Measurements from ENCODE around the gene CAPN3. TPM values are rescaled to one million over a fixed set of nuclear protein-coding genes. Genes with fewer than 3 reads are reported as not detected.

The CAPN3 gene
- total and polyA plus RNA-seq, 2 experiments from 2014 or later, result 0.84 to 1.1 TPM

DNA sequence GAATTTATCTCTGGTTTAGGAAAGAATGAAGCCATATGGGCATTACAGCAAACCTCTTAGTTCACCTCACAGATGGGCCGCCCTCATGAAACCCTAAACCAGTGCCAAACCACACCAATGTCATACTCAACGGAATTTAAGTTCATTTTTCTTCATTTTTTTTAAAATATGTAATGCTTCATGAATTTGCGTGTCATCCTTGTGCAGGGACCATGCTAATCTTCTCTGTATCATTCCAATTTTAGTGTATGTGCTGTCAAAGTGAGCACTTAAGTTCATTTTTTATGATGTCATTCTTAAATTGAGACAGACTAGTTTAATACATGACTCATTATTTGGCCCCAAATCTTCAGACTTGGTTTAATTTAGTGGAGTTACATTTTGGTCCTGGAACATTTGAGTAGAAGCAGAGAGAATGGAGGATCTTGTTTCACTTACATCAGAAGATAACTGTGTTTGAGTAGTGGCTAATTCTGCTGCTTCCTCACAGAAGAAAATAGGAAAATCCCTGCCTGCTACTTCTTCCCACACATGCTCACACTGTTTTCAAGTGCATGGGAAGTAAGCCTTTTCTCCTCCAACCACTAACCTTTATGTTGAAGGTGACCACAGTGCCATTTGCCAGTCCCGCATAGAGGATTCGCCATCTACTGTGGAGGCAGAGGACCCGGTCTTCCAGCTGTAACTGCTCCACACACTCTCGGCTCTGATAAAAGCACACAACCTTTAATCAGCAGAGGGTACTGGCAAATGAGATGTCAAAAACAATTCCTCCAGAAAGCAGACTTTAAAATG lies 68.3 kb downstream of the CAPN3 start:
- H3K36me3 ChIP-seq (ENCODE audit: insufficient read depth), result peaks cover 18% of the 10 kb centered on the region
- peaks cover 3% of the 10 kb centered on the region for H3K27me3 Mint-ChIP-seq (ENCODE audit: insufficient read depth, low read depth, poor library complexity)
- no peaks in the 10 kb centered on the region for H3K4me1 ChIP-seq (ENCODE audit: insufficient read depth)
- DNase-seq (ENCODE audit: low spot score) (no peak), ATAC-seq (no peak)
- H3F3A ChIP-seq (replicated peaks; ENCODE audit: low read depth), result no peaks in the 10 kb centered on the region
- no peak overlapping the region for H2AFZ ChIP-seq
- TF ChIP-seq, protein P1, sequence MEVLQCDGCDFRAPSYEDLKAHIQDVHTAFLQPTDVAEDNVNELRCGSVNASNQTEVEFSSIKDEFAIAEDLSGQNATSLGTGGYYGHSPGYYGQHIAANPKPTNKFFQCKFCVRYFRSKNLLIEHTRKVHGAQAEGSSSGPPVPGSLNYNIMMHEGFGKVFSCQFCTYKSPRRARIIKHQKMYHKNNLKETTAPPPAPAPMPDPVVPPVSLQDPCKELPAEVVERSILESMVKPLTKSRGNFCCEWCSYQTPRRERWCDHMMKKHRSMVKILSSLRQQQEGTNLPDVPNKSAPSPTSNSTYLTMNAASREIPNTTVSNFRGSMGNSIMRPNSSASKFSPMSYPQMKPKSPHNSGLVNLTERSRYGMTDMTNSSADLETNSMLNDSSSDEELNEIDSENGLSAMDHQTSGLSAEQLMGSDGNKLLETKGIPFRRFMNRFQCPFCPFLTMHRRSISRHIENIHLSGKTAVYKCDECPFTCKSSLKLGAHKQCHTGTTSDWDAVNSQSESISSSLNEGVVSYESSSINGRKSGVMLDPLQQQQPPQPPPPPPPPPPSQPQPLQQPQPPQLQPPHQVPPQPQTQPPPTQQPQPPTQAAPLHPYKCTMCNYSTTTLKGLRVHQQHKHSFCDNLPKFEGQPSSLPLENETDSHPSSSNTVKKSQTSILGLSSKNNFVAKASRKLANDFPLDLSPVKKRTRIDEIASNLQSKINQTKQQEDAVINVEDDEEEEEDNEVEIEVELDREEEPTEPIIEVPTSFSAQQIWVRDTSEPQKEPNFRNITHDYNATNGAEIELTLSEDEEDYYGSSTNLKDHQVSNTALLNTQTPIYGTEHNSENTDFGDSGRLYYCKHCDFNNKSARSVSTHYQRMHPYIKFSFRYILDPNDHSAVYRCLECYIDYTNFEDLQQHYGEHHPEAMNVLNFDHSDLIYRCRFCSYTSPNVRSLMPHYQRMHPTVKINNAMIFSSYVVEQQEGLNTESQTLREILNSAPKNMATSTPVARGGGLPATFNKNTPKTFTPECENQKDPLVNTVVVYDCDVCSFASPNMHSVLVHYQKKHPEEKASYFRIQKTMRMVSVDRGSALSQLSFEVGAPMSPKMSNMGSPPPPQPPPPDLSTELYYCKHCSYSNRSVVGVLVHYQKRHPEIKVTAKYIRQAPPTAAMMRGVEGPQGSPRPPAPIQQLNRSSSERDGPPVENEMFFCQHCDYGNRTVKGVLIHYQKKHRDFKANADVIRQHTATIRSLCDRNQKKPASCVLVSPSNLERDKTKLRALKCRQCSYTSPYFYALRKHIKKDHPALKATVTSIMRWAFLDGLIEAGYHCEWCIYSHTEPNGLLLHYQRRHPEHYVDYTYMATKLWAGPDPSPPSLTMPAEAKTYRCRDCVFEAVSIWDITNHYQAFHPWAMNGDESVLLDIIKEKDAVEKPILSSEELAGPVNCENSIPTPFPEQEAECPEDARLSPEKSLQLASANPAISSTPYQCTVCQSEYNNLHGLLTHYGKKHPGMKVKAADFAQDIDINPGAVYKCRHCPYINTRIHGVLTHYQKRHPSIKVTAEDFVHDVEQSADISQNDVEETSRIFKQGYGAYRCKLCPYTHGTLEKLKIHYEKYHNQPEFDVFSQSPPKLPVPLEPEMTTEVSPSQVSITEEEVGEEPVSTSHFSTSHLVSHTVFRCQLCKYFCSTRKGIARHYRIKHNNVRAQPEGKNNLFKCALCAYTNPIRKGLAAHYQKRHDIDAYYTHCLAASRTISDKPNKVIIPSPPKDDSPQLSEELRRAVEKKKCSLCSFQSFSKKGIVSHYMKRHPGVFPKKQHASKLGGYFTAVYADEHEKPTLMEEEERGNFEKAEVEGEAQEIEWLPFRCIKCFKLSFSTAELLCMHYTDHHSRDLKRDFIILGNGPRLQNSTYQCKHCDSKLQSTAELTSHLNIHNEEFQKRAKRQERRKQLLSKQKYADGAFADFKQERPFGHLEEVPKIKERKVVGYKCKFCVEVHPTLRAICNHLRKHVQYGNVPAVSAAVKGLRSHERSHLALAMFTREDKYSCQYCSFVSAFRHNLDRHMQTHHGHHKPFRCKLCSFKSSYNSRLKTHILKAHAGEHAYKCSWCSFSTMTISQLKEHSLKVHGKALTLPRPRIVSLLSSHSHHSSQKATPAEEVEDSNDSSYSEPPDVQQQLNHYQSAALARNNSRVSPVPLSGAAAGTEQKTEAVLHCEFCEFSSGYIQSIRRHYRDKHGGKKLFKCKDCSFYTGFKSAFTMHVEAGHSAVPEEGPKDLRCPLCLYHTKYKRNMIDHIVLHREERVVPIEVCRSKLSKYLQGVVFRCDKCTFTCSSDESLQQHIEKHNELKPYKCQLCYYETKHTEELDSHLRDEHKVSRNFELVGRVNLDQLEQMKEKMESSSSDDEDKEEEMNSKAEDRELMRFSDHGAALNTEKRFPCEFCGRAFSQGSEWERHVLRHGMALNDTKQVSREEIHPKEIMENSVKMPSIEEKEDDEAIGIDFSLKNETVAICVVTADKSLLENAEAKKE (CRISPR knock-in tag; IDR thresholded peaks at IDR 0.05), result no peak
- TF ChIP-seq CREB1 (CRISPR knock-in tag; IDR thresholded peaks at IDR 0.05; ENCODE audit: low read depth), result no peak
- no peak for TF ChIP-seq POLR2AphosphoS5 (IDR thresholded peaks at IDR 0.05; ENCODE audit: low read depth)
- TF ChIP-seq EZH2 (IDR thresholded peaks at IDR 0.05; ENCODE audit: low read depth, unreplicated experiment), result no peak
- H3K4me3 Mint-ChIP-seq, result no peak overlapping the region
- H3K27ac Mint-ChIP-seq, result no peak overlapping the region
- no peaks in the 10 kb centered on the region for H3K27me3 ChIP-seq (ENCODE audit: insufficient read depth)
- H3K4me2 ChIP-seq, result no peak overlapping the region
- H3K4me1 Mint-ChIP-seq, result no peaks in the 10 kb centered on the region
- no peaks in the 10 kb centered on the region for H3K79me2 ChIP-seq (replicated peaks; ENCODE audit: insufficient read depth)
- H4K20me1 ChIP-seq (replicated peaks; ENCODE audit: insufficient read depth), result no peaks in the 10 kb centered on the region
- H3K9me2 ChIP-seq (ENCODE audit: insufficient read depth), result no peaks in the 10 kb centered on the region
- H3K9me3 Mint-ChIP-seq, result no peaks in the 10 kb centered on the region
- H3K4me3 ChIP-seq, result no peak overlapping the region
- H3K27ac ChIP-seq (ENCODE audit: low read depth), result no peak overlapping the region
- peaks cover 51% of the 10 kb centered on the region for H3K36me3 Mint-ChIP-seq (ENCODE audit: low read depth)

Data from GM23338 (cell line).